ENCODE results near the gene NDRG2. TPM values are rescaled to one million over a fixed set of nuclear protein-coding genes. Genes with fewer than 3 reads are reported as not detected.

NDRG2 gene
- total and polyA plus RNA-seq, 9 of the 15 experiments (the other 6 are each of a cell fraction or from before 2014, with no cell fraction given), result 10.1 to 105 (median 41.0) TPM

DNA sequence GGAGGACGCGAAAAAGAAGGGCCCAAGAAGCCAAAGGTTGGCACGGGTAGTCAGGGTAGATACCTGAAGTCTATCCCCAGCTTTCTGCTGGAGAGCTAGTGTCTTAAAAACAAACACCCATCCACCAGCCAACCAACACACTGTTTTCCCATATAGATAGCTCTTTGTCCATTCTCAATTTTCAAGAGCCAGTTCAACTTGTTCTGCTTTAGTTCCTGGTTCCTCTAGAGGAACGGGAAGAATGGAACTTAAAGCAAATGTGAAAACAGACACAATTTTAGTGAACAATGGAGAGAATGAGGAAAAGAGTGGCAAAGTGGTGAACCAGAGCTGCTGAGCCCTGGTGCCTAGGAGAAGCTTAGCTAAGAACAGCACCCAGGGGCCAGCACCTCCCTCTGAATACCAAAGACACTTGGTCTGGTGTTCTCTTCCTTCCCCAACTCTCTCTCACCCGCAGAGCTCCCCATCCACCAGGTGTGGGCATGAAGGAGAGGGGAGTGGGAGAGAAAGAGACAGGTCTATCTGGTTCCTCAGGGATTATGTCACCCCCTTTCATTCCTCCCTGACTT is 3.8 kb downstream of the NDRG2 start:
- in situ Hi-C loops (cut with MboI), result no loop called here

More for the DNA sequence above, 3.8 kb downstream of the NDRG2 start:
- ATAC-seq (no peak), DNase-seq (ENCODE audit: extremely low read depth in 1 of 4, low spot score in 3 of 4) (no peak), FAIRE-seq (no peak)
- BruUV-seq (replicated peaks), result no TSS peak
- Histone ChIP-seq H3K27ac (ENCODE audit: extremely low read depth, low read depth, low read length) (no peak overlapping the region), H2AFZ (ENCODE audit: low read depth, low read length) (no peak overlapping the region), H3K9ac (ENCODE audit: insufficient read depth in 1 of 2, low read depth in 2 of 2, low read length in 2 of 2) (no peak overlapping the region), H3K27me3 (ENCODE audit: control insufficient read depth in 2 of 2, insufficient read depth in 2 of 2, low read length in 2 of 2) (no peaks in the 10 kb centered on the region), H3K36me3 (ENCODE audit: control insufficient read depth, insufficient read depth, low read length) (peaks cover 37% of the 10 kb centered on the region; the same call in 1 of the 3 replicates), H3K9me3 (replicated peaks; ENCODE audit: control insufficient read depth, insufficient read depth, low read depth, low read length) (no peaks in the 10 kb centered on the region), H3K4me2 (ENCODE audit: insufficient read depth, low read length) (no peak overlapping the region), H4K20me1 (replicated peaks; ENCODE audit: control insufficient read depth, insufficient read depth, low read length) (no peaks in the 10 kb centered on the region), H3K9me1 (ENCODE audit: control insufficient read depth, insufficient read depth, low read length) (no peaks in the 10 kb centered on the region), H3K4me1 (replicated peaks in 1 of 2; ENCODE audit: control insufficient read depth in 2 of 2, insufficient read depth in 2 of 2, low read length in 2 of 2) (peaks cover 20 to 25% of the 10 kb centered on the region in 2 experiments), H3K4me3 (no peak overlapping the region), H3K79me2 (ENCODE audit: control insufficient read depth, insufficient read depth, low read length) (peaks cover 21% of the 10 kb centered on the region)
- WGBS (ENCODE audit: insufficient coverage, low coverage, missing lambda C conversion rate), result 67% methylated on average over 4 of the region's 5 CpGs
- ChIA-PET POLR2A (no interaction called here), CTCF (ENCODE audit: low intra/inter-chr PET ratio) (no interaction called here)
- intact Hi-C loops (cut with micrococcal nuclease), result no loop called here
- TF ChIP-seq, protein P1, sequence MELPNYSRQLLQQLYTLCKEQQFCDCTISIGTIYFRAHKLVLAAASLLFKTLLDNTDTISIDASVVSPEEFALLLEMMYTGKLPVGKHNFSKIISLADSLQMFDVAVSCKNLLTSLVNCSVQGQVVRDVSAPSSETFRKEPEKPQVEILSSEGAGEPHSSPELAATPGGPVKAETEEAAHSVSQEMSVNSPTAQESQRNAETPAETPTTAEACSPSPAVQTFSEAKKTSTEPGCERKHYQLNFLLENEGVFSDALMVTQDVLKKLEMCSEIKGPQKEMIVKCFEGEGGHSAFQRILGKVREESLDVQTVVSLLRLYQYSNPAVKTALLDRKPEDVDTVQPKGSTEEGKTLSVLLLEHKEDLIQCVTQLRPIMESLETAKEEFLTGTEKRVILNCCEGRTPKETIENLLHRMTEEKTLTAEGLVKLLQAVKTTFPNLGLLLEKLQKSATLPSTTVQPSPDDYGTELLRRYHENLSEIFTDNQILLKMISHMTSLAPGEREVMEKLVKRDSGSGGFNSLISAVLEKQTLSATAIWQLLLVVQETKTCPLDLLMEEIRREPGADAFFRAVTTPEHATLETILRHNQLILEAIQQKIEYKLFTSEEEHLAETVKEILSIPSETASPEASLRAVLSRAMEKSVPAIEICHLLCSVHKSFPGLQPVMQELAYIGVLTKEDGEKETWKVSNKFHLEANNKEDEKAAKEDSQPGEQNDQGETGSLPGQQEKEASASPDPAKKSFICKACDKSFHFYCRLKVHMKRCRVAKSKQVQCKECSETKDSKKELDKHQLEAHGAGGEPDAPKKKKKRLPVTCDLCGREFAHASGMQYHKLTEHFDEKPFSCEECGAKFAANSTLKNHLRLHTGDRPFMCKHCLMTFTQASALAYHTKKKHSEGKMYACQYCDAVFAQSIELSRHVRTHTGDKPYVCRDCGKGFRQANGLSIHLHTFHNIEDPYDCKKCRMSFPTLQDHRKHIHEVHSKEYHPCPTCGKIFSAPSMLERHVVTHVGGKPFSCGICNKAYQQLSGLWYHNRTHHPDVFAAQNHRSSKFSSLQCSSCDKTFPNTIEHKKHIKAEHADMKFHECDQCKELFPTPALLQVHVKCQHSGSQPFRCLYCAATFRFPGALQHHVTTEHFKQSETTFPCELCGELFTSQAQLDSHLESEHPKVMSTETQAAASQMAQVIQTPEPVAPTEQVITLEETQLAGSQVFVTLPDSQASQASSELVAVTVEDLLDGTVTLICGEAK (IDR thresholded peaks at IDR 0.05), result no peak
- TF ChIP-seq, protein P1 (CRISPR knock-in tag; IDR thresholded peaks at IDR 0.05), result no peak
- TF ChIP-seq TCF7L2 (IDR thresholded peaks at IDR 0.05; ENCODE audit: low read depth, low read length) (no peak), ESRRB (CRISPR knock-in tag; IDR thresholded peaks at IDR 0.05; ENCODE audit: borderline replicate concordance) (no peak), U2AF2 (optimal IDR thresholded peaks at IDR 0.05; ENCODE audit: low read depth, low read length) (no peak)

All from K562 (cell line).